Right ventricle myocardium inferior (tissue), 1 donor: Measurements from ENCODE around the gene STAB2. TPM values are rescaled to one million over a fixed set of nuclear protein-coding genes. Genes with fewer than 3 reads are reported as not detected.
"Not testable (repeated sequence)": the region's sequence is repeated elsewhere in the genome, so short reads cannot be mapped to it uniquely, and the experiment has no call there.

Source experiments
- ATAC-seq: fragments of 200-7000 bp; cut with Tn5 transposase; one replicate; pipeline ENCODE4 v1.9.1; 2020; ENCODE audit warnings: mild to moderate bottlenecking, moderate library complexity
- DNase-seq: peaks from one replicate; pipeline ENCODE4 v3.0.0; 2021; ENCODE audit errors: missing footprints
- intact Hi-C: fragments of 100-400 bp; cut with DNase I; formaldehyde crosslinking; loops from one replicate; pipeline ENCODE4 v1.11.0; 2022
- total RNA-seq: library from RNA; stranded (reverse); fragmentation: NEBNext Ultra II Directional; extraction: Animal tissue kit (Norgen Biotek cat#: 25700); gene quantifications from one replicate; pipeline ENCODE4 v1.2.1, GENCODE V29; 2021
- donor health status: DM: no; HTN: yes; CAD: no; lungs with severe emphysema.

The STAB2 gene
- total RNA-seq, 1 donor from 2014 or later: 0.11 TPM

- ATAC-seq (no peak), DNase-seq (no peak)
- intact Hi-C loops: no loop called here
These were observed 49.9 kb downstream of the STAB2 start for GRCh38 chr12:103637021-103637420.

GRCh38 chr12:103637429-103637828, 50.4 kb downstream of the STAB2 start:
- DNase-seq (no peak), ATAC-seq (no peak)
- intact Hi-C loops: no loop called here

- no peak for ATAC-seq
- intact Hi-C loops: no loop called here
- no peak for DNase-seq
These were observed 52.9 kb downstream of the STAB2 start for GRCh38 chr12:103639983-103640382.

GRCh38 chr12:103640410-103640809, 53.3 kb downstream of the STAB2 start:
- DNase-seq (no peak), ATAC-seq (no peak)
- intact Hi-C loops: no loop called here

GRCh38 chr12:103640831-103641230, 53.8 kb downstream of the STAB2 start:
- no peak for ATAC-seq
- intact Hi-C loops: no loop called here
- no peak for DNase-seq

- ATAC-seq (no peak), DNase-seq (no peak)
- intact Hi-C loops: no loop called here
These were observed 55.3 kb downstream of the STAB2 start for GRCh38 chr12:103642240-103642864.

GRCh38 chr12:103645202-103645601, 58.1 kb downstream of the STAB2 start:
- intact Hi-C loops: no loop called here
- ATAC-seq: no peak
- DNase-seq: no peak

- intact Hi-C loops: no loop called here
- DNase-seq (no peak), ATAC-seq (no peak)
These were observed 60.2 kb downstream of the STAB2 start for GRCh38 chr12:103647267-103647666.

GRCh38 chr12:103652808-103653207, 65.7 kb downstream of the STAB2 start:
- DNase-seq (no peak), ATAC-seq (no peak)
- intact Hi-C loops: no loop called here

GRCh38 chr12:103653568-103654173, 66.6 kb downstream of the STAB2 start:
- intact Hi-C loops, ATAC-seq, DNase-seq: not testable (repeated sequence)

- intact Hi-C loops: no loop called here
- ATAC-seq: no peak
- no peak for DNase-seq
These were observed 67.7 kb downstream of the STAB2 start for GRCh38 chr12:103654816-103655215.

GRCh38 chr12:103656291-103656690, 69.2 kb downstream of the STAB2 start:
- DNase-seq (no peak), ATAC-seq (no peak)
- intact Hi-C loops: no loop called here

GRCh38 chr12:103657331-103657730, 70.3 kb downstream of the STAB2 start:
- no peak for ATAC-seq
- intact Hi-C loops: no loop called here

GRCh38 chr12:103664626-103665025, 77.6 kb downstream of the STAB2 start:
- no peak for DNase-seq
- intact Hi-C loops: no loop called here
- ATAC-seq: no peak

More at GRCh38 chr12:103657331-103657730, 70.3 kb downstream of the STAB2 start:
- DNase-seq: no peak

GRCh38 chr12:103665971-103666370, 78.9 kb downstream of the STAB2 start:
- no peak for ATAC-seq

GRCh38 chr12:103667125-103667524, 80.1 kb downstream of the STAB2 start:
- intact Hi-C loops: no loop called here
- ATAC-seq: no peak
- no peak for DNase-seq

More at GRCh38 chr12:103665971-103666370, 78.9 kb downstream of the STAB2 start:
- DNase-seq: no peak
- intact Hi-C loops: no loop called here

- intact Hi-C loops: no loop called here
- DNase-seq (no peak), ATAC-seq (no peak)
These were observed 81.4 kb downstream of the STAB2 start for GRCh38 chr12:103668520-103668919.

- intact Hi-C loops: no loop called here
- ATAC-seq (no peak), DNase-seq (no peak)
These were observed 84.3 kb downstream of the STAB2 start for GRCh38 chr12:103671367-103671766.

GRCh38 chr12:103672401-103673119, 85.5 kb downstream of the STAB2 start:
- ATAC-seq: no peak
- DNase-seq: no peak
- intact Hi-C loops: no loop called here

- no peak for ATAC-seq
- intact Hi-C loops: no loop called here
These were observed 86.4 kb downstream of the STAB2 start for GRCh38 chr12:103673487-103673886.

More at GRCh38 chr12:103673487-103673886, 86.4 kb downstream of the STAB2 start:
- no peak for DNase-seq
